ENCODE results near the gene SELENOV. TPM values are rescaled to one million over a fixed set of nuclear protein-coding genes. Genes with fewer than 3 reads are reported as not detected.

Gene SELENOV
- total and polyA plus RNA-seq, 2 donors (not counting 1 experiment from before 2014, with no cell fraction given), result not detected

- no peaks in the 10 kb centered on the region for H3K4me1 ChIP-seq (ENCODE audit: control insufficient read depth, extremely low read depth, insufficient read depth, low read length)
- H3K79me2 ChIP-seq (ENCODE audit: control insufficient read depth, insufficient read depth, low read length), result peaks cover 18% of the 10 kb centered on the region
- peak overlapping the region in 1 of 4 experiments; percentile 100 for H3K4me3 ChIP-seq (replicated peaks in 1 of 4; ENCODE audit: control extremely low read depth in 1 of 4, insufficient read depth in 1 of 4, low read depth in 3 of 4, low read length in 4 of 4)
- peak overlapping the region; percentile 94 for H3K4me2 ChIP-seq (ENCODE audit: extremely low read depth, insufficient read depth, low read length)
- H3K9me3 ChIP-seq (ENCODE audit: control insufficient read depth, insufficient read depth, low read depth, low read length), result no peaks in the 10 kb centered on the region
- peak overlapping the region; percentile 94 for H3K27ac ChIP-seq (ENCODE audit: insufficient read depth, low read length)
- peak overlapping the region; percentile 97 for H2AFZ ChIP-seq (ENCODE audit: low read length)
- no peaks in the 10 kb centered on the region for H3K27me3 ChIP-seq (ENCODE audit: control insufficient read depth, insufficient read depth, low read length)
- TF ChIP-seq EZH2 (IDR thresholded peaks at IDR 0.05; ENCODE audit: low read length, missing control alignments) (no peak), CTCF (conservative IDR thresholded peaks at IDR 0.05 in 1 of 2, IDR thresholded peaks at IDR 0.05 in 1 of 2; ENCODE audit: low read depth in 1 of 2, low read length in 2 of 2) (no peak)
- H3K9ac ChIP-seq (ENCODE audit: insufficient read depth, low read length), result peak overlapping the region; percentile 96
- H4K20me1 ChIP-seq (ENCODE audit: control insufficient read depth, extremely low read depth, insufficient read depth, low read length), result no peaks in the 10 kb centered on the region
- no peak for DNase-seq (ENCODE audit: low read depth in 2 of 2)
- peaks cover 10% of the 10 kb centered on the region for H3K36me3 ChIP-seq (ENCODE audit: control insufficient read depth, insufficient read depth, low read length)
These were observed 35.0 kb upstream of the SELENOV start for GRCh38 chr19:39479916-39480315.

GRCh38 chr19:39480337-39481228 is 34.4 kb upstream of the SELENOV start, which contains the start of gene TIMM50:
TIMM50 (plus strand) TSS chr19:39480838; CDS start chr19:39480854, 16 bp downstream.
- peak within 1 kb of the TSS; percentile 96 for H3K9ac ChIP-seq (ENCODE audit: insufficient read depth, low read length)
- no peaks in the 10 kb centered on the region for H4K20me1 ChIP-seq (ENCODE audit: control insufficient read depth, extremely low read depth, insufficient read depth, low read length)

More at GRCh38 chr19:39480337-39481228, 34.4 kb upstream of the SELENOV start, which contains the start of gene TIMM50:
- DNase-seq (ENCODE audit: low read depth in 2 of 2), result peak; percentile 89 to 90
- Histone ChIP-seq H3K27ac (ENCODE audit: insufficient read depth, low read length) (peak within 1 kb of the TSS; percentile 94), H3K4me3 (replicated peaks in 1 of 4; ENCODE audit: control extremely low read depth in 1 of 4, insufficient read depth in 1 of 4, low read depth in 3 of 4, low read length in 4 of 4) (peak within 1 kb of the TSS; percentile 84 to 100 (median 92)), H3K36me3 (ENCODE audit: control insufficient read depth, insufficient read depth, low read length) (peaks cover 12% of the 10 kb centered on the region), H3K4me1 (ENCODE audit: control insufficient read depth, extremely low read depth, insufficient read depth, low read length) (no peaks in the 10 kb centered on the region), H3K4me2 (ENCODE audit: extremely low read depth, insufficient read depth, low read length) (peak within 1 kb of the TSS; percentile 94), H2AFZ (ENCODE audit: low read length) (peak within 1 kb of the TSS; percentile 97), H3K79me2 (ENCODE audit: control insufficient read depth, insufficient read depth, low read length) (peaks cover 18% of the 10 kb centered on the region), H3K9me3 (ENCODE audit: control insufficient read depth, insufficient read depth, low read depth, low read length) (no peaks in the 10 kb centered on the region), H3K27me3 (ENCODE audit: control insufficient read depth, insufficient read depth, low read length) (no peaks in the 10 kb centered on the region)
- TF ChIP-seq EZH2 (IDR thresholded peaks at IDR 0.05; ENCODE audit: low read length, missing control alignments) (no peak), CTCF (conservative IDR thresholded peaks at IDR 0.05 in 1 of 2, IDR thresholded peaks at IDR 0.05 in 1 of 2; ENCODE audit: low read depth in 1 of 2, low read length in 2 of 2) (no peak)

Measured in fibroblast of lung (primary cell).